ENCODE results near the gene PGA5. TPM values are rescaled to one million over a fixed set of nuclear protein-coding genes. Genes with fewer than 3 reads are reported as not detected.

The PGA5 gene
- total RNA-seq, 1 experiment from 2014 or later: 0.33 TPM

DNA sequence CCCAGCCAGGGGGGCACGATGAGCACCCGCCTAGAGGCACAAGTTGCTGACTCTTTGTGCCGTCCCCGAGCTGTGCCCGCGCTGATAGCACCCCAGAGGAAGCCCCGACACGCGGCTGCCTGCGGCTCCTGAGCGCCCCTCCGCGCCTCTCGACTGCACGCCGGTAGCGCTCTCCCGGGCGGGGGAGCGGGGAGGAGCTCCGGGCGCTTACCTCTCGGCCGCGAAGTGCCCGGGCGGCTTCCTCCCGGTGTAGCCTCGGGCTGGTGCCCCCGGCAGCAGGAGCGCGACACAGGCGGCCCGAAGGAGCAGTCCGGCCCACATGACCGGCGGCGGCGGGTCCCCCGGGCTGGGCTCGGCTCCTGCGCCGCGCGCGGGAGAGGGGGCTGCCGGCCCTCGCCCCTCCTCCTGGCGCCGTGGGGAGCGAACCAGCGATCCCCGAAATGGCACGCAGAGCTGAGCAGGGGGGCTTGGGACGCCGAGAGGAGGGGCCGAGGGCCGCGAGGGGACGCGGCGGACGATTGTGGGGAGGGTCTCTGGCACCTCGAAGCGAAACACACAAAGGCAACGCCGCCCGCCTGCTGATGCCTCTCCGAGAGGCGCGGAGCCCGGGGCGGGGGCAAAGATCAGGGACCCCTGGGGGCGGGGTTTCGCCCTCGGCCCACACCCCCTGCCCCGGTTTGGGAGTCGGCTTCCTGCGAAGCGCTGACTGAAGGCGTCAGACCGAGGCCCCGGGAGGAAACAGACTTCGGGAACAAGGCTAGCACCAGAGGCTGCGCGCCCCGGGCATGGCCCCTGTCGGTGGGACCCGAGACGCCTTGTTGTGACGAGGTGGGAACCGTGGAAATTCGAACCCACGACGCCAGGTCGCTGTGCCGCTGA, 54.0 kb downstream of the PGA5 start, which contains the start of gene VWCE:
Gene VWCE, minus strand, starts transcription at position 600 of the 879 bp plus-strand sequence. Its CDS starts 279 bp downstream, at position 321.
- no peak within 1 kb of the TSS for H3T11ph ChIP-seq (ENCODE audit: low read length)
- no peak within 1 kb of the TSS for H3K56ac ChIP-seq (ENCODE audit: insufficient read length, low read depth, low read length)
- H4K5ac ChIP-seq (ENCODE audit: insufficient read length, low read depth, low read length): no peak within 1 kb of the TSS
- no peak within 1 kb of the TSS for H2BK5ac ChIP-seq (ENCODE audit: insufficient read length, low read length)
- H2BK20ac ChIP-seq (ENCODE audit: low read depth, low read length, poor library complexity, severe bottlenecking): no peak within 1 kb of the TSS
- peak; percentile 83 for DNase-seq
- H3K36me3 Mint-ChIP-seq (ENCODE audit: insufficient read depth in 1 of 3, low read depth in 3 of 3): peaks cover 5 to 36% (median 21%) of the 10 kb centered on the region in 3 experiments; a peak in 6 of 7 replicates
- H4K20me1 ChIP-seq (ENCODE audit: control insufficient read depth, insufficient read depth, insufficient read length): no peaks in the 10 kb centered on the region
- H3K9ac ChIP-seq (ENCODE audit: extremely low read depth, insufficient read length, low read length): peak within 1 kb of the TSS; percentile 60
- H3K79me2 ChIP-seq (ENCODE audit: insufficient read depth, low read length): no peaks in the 10 kb centered on the region
- H3K27me3 Mint-ChIP-seq (ENCODE audit: low read depth): peaks cover 16% of the 10 kb centered on the region
- H3K9me3 ChIP-seq (ENCODE audit: control insufficient read depth, low read depth, low read length): no peaks in the 10 kb centered on the region
- H3K18ac ChIP-seq (ENCODE audit: insufficient read length, low read depth, low read length): peak within 1 kb of the TSS; percentile 37
- peak within 1 kb of the TSS; percentile 58; the same call in 1 of the 2 replicates for H3K14ac ChIP-seq (ENCODE audit: insufficient read depth, low read length)
- H4K8ac ChIP-seq (replicated peaks; ENCODE audit: insufficient read length, low read depth, low read length): no peak within 1 kb of the TSS
- H3K27ac ChIP-seq (ENCODE audit: insufficient read length, low read depth, low read length): no peak within 1 kb of the TSS
- H3K4me1 Mint-ChIP-seq: peaks cover 28 to 35% of the 10 kb centered on the region in 2 experiments
- TF ChIP-seq, protein P1, sequence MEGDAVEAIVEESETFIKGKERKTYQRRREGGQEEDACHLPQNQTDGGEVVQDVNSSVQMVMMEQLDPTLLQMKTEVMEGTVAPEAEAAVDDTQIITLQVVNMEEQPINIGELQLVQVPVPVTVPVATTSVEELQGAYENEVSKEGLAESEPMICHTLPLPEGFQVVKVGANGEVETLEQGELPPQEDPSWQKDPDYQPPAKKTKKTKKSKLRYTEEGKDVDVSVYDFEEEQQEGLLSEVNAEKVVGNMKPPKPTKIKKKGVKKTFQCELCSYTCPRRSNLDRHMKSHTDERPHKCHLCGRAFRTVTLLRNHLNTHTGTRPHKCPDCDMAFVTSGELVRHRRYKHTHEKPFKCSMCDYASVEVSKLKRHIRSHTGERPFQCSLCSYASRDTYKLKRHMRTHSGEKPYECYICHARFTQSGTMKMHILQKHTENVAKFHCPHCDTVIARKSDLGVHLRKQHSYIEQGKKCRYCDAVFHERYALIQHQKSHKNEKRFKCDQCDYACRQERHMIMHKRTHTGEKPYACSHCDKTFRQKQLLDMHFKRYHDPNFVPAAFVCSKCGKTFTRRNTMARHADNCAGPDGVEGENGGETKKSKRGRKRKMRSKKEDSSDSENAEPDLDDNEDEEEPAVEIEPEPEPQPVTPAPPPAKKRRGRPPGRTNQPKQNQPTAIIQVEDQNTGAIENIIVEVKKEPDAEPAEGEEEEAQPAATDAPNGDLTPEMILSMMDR (conservative IDR thresholded peaks at IDR 0.05): no peak; the same call in 2 of the 3 replicates
- H3K4ac ChIP-seq (ENCODE audit: low read depth, low read length): no peak within 1 kb of the TSS
- no peaks in the 10 kb centered on the region for H3K9me3 Mint-ChIP-seq
- H3K4me3 Mint-ChIP-seq: peak within 1 kb of the TSS; percentile 81
- no peak within 1 kb of the TSS for H2BK12ac ChIP-seq (ENCODE audit: insufficient read length, low read depth, low read length)
- peaks cover 3% of the 10 kb centered on the region; the same call in 1 of the 2 replicates for H3K27me3 ChIP-seq (ENCODE audit: insufficient read depth, low read length)
- no peaks in the 10 kb centered on the region for H3K79me1 ChIP-seq (ENCODE audit: insufficient read depth, low read depth, low read length, poor library complexity, severe bottlenecking)
- H3K4me1 ChIP-seq (ENCODE audit: insufficient read depth, low read length): no peaks in the 10 kb centered on the region
- no peak within 1 kb of the TSS for H2AK5ac ChIP-seq (ENCODE audit: insufficient read length, low read length)
- peak within 1 kb of the TSS in 1 of 3 experiments; percentile 70; a peak in 1 of 7 replicates for H3K27ac Mint-ChIP-seq
- H2AFZ ChIP-seq (ENCODE audit: low read length): no peak within 1 kb of the TSS
- no peak within 1 kb of the TSS for H2BK120ac ChIP-seq (ENCODE audit: low read depth, low read length, poor library complexity, severe bottlenecking)
- H3K23me2 ChIP-seq (ENCODE audit: insufficient read length, low read depth, low read length, poor library complexity, severe bottlenecking): peaks cover 14% of the 10 kb centered on the region
- no peak within 1 kb of the TSS for H3K23ac ChIP-seq (ENCODE audit: insufficient read length, low read depth, low read length)
- no CpG with 5 or more reads among the region's 97 CpGs for WGBS (ENCODE audit: extremely low coverage, insufficient read length, low lambda C conversion rate)
- no peak within 1 kb of the TSS for H4K91ac ChIP-seq (ENCODE audit: insufficient read length, low read depth, low read length)
- no peak within 1 kb of the TSS for H2BK15ac ChIP-seq (ENCODE audit: low read depth, low read length)
- H3K4me2 ChIP-seq (ENCODE audit: insufficient read depth, insufficient read length, low read length): peak within 1 kb of the TSS; percentile 59
